NCI-H2081 treated with DMSO at 0.1 percent for 48 hours (cell line): ENCODE data around the gene SPEF1.

Experiments used
- DNase-seq: peaks from one replicate; lab custom pipeline; 2025; lab: John Stamatoyannopoulos, UW

Gene SPEF1

DNA sequence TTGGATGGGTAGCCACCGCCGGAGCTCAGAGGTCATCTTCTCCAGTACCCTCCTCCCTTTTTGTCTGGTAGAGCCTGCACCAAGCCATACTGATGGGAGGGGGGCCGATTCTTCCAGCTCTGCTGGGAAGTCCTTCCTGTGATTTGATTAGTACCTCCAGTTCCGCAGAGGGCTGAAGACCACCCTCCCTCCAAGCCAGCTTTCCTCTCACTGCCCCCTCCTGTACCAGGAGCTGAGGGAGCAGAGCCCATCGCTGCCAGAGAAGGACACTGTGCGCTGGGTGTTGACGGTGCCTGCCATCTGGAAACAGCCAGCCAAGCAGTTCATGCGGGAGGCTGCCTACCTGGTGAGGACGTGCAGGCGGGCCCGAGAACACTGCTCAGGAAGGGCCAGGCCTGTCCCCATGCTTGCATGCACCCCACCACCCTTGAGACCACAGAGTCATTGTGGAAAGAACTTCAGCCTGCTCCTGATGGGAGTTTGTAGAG, 35.5 kb downstream of the SPEF1 start:
- DNase-seq: no peak

DNA sequence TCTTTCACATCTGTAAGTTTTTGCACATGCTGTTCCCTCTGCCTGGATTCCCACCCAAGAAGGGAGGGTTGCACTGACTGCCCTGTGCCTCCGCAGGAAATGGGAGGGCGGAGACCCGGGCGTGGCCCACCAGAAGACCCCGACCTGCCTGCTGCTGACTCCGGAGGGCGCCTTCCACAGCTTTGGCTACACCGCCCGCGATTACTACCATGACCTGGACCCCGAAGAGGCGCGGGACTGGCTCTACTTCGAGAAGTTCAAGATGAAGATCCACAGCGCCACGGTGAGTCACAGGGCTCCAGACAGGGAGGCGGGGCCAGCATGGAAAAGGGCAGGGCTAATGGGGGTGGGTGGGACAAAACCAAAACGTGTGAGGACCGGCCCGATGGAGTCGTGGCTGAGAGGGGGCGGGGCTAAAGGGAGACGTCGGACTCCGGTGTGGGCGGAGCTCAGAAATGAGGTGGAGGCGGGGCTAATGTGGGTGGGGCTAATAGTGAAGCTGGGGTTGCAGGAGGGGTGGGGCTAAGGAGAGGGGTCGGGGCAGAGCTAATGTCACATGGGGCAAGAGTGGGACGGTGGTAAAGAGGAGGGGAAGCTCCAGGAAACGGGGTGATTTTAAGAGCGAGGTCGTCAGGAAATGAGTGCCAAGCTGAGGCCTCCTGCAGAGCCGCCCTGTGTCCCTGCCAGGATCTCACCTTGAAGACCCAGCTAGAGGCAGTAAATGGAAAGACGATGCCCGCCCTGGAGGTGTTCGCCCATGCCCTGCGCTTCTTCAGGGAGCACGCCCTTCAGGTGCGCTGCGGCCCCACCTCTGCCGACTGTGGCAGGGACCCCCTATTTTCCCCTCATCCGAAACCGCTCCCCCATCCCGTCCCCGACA, 36.2 kb downstream of the SPEF1 start:
- DNase-seq: no peak

DNA sequence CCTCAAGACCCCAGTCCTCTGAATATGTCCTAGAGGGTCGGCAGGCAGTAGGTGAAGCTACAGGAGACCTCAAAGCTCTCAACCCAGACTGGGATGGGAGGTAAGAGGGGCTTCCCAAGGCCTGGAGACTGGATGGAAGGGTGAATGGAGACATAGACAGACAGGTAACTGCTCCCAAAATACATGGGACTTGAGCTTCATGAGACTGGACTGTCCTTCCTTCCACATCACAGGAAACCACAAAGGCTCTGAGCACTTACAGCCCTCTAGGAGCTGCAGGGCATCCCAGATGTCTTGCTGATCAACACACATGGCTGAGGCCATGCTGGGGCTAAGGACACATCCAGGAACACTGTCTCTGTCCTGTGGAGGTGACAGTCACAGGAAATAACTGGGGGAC, 37.2 kb downstream of the SPEF1 start:
- DNase-seq: no peak

DNA sequence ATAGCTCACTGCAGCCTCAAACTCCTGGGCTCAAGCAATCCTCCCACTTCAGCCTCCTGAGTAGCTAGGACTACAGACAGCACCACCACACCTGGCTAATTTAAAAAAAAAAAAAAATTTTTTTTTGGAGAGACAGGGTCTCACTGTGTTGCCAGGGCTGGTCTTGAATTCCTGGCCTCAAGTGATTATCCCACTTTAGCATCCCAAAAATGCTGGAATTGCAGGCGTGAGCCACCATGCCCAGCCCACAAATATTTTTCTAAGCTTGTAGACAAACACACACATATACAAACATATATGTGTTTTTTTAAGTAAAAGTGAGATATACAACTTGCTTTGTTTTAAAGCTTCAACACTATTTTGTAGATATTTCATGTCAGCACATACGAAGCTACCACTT, 38.0 kb downstream of the SPEF1 start:
- no peak for DNase-seq

GRCh38 chr20:3741836-3742458, 39.3 kb downstream of the SPEF1 start:
- no peak for DNase-seq

DNA sequence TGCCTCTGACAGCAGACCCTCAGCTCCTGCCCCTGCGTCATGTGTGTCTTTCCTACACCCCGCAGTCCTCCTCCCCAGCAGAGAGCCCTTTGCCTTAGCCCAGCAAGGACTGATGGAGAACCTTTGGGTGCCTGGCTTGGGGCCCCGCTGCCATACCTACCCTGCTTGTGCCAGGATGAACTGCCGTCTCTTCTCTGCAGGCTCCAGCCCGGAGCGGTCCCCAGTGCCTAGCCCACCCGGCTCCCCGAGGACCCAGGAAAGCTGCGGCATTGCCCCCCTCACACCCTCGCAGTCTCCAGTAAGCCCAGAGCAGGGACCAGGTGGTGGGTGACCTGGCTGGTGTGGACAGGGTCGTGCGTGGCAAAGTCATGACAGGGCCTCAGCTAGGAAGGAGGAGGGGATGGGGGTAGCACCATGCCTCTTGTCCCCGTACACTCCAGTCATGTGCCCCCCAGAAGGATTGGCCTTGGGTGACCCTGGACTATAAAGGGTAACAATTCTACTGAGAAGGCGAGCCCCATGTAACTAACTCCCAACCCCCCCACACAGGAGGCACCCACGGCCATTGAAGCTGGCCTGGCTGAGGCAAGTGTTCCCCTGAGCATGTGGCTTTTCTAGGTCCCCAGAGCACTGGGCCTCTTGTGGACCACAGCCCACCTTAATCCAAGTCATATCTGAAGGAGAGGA, 40.5 kb downstream of the SPEF1 start:
- DNase-seq: no peak

- DNase-seq: no peak
These were observed 41.3 kb downstream of the SPEF1 start for GRCh38 chr20:3739926-3740451.

- DNase-seq: no peak
These were observed 42.0 kb downstream of the SPEF1 start for GRCh38 chr20:3739054-3739925.

DNA sequence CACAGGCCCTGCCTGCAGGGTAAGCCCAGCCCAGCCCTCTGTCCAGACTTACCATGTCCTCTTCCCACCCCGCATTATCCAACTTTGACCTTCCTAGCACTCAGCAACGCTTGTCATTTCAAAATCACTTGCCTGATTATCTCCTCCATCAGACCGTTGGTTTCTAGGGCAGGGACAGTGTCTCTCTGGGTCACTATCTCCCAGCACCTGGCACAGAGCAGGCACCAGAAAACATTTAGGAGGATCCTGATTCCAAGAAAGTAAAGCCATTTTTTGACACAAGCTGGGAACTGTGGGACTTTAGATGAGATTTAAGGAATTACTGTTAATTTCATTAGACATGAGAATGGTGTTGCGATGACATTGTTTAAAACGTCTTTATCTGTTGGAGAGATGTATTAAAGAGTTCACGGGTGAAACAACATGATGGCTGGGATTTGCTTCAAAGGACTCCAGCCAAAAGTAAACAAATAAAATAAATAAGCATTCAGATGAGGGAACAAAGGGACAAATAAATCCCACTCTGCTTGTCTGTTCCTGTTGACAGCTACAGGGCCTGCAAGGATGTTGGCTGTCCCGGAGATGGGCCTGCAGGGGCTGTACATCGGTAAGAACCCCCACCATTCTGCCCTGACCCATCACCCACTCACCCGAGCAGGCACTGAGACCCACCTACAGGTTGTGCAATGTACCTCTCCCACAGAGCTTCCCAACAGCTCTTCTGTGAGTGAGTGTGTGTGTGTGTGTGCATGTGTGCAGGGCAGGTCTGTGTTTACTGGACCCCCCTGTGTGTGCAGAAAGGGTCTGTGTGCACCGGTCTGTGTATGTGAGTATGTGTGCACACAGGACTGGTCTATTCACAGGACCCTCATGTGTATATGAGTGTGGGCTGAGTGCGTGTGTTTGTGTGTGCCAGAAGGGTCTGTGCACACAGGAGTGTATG, 42.9 kb downstream of the SPEF1 start:
- DNase-seq: no peak

- DNase-seq: no peak
These were observed 45.5 kb downstream of the SPEF1 start for GRCh38 chr20:3735768-3736167.

GRCh38 chr20:3734111-3734843, 47.0 kb downstream of the SPEF1 start:
- no peak for DNase-seq

DNA sequence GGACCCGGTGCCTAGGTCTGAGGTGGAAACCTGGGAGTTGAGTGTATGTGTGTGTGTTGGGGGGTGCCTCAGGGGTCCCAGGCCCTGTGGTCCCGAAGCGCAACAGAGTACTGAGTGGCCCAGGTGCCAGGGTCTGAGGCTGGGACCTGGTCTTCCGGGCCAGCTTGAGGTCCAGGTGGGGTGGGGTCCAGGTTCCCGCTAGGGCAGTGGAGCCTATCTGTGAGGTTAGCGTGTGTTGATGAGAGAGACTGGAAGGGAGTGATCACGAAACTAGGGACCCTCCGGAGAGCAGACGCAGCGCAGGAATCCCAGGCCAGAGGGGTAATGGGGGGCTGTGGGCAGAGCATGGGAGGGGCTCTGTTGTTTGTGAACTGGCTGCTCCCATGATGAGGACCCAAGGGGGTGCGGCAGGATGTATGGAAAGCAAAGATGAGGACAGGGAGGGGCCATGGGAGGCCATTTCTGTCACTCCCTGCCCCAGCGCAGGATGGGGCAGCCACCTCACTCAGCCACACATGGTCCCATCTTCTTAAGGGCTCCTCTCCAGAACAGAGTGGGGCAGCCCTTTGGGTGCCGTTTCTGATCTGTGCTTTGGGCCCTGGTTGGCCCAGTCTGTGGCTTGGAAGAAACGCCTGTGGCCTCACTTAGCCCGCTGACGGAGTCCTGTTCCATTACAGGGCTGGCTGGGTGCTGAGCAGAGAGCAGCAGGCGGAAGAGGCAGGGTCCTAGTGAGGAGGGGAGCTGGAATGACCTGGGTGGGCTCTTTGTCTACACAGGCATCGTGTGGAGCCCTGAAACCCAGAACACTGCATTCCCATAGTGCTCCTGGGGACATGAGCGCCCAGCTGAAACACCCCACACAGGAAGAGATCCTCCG, 47.9 kb downstream of the SPEF1 start:
- no peak for DNase-seq

DNA sequence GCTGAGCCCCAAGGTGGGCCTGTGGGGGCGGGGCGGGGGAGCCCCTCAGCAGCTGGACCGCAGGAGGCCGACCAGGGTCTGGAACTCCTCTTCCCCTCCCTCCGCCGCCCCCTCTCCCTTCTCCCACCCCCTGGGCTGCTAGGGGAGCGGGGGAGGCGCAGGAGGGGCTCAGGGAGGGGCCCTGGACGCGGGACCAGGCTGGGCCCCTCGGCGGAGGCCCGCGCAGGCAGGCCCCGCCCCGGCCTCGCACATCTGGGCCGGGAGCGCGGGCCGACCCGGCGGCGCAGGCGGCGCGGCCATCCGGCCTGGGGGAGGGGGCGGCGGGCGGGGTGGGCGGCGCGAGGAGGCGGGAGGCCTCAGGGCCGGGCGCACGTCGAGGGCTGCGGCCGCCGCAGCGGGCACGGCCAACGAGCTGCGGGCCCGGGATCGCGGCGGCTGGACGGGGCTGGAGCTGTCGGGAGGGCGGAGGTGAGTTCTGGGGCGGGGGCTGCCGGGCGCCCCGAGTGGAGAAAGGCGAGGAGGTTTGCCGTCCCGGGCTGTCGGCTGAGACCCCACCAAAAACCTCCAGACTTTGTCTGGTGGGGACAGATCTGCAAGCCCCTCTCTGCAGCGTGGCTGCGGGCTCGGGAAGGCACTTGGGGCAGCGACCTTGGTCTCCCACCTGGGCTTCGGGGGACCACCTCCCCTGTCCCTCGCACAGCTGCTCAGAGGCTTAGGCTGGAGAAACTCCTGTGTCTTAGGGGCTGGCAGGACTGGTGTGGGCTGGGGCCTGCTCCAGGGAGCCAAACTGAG, 48.7 kb downstream of the SPEF1 start, which contains the start of gene HSPA12B:
HSPA12B (plus strand) TSS at position 359 of the 792 bp plus-strand sequence. CDS start 5,990 bp downstream, outside the sequence.
- no peak for DNase-seq

DNA sequence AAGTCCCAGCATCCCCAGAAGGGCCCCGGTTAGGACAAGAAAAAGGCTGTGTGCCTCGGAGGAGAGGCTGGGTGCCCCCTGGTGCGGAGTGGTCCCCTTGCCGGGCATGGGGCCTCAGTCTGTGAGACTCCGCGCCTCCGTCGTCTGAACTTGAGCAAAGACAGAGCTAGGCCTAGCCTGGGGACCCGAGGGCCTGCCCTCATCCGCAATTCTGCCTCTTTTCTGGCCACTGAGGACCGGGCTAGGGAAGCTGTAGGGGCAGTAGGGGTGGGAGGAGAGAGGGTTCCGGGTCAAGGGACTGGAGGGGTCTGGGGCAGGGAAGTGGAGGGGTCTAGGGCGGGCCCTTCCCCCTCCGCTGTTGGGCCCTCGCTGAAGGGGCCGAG, 49.3 kb downstream of the SPEF1 start:
- DNase-seq: no peak

GRCh38 chr20:3730803-3731672, 50.2 kb downstream of the SPEF1 start:
- no peak for DNase-seq

GRCh38 chr20:3729811-3730540, 51.3 kb downstream of the SPEF1 start:
- no peak for DNase-seq
